Suprapubic skin (tissue), 3 donors: ENCODE data around the gene CD37.

ENCODE experiments used
- CTCF ChIP-seq, 2 donors: fragments of 200-600 bp in 1 of 2; fragments of 450-650 bp in 1 of 2; sonication (generic) in 1 of 2; IDR thresholded peaks; one replicate each; pipeline ENCODE4 v1.5.1; 2016 to 2019; ENCODE audit warnings: antibody characterized with exemption in 2 of 2, mild to moderate bottlenecking in 1 of 2, moderate library complexity in 1 of 2
- POLR2A ChIP-seq, 2 donors: fragments of 450-650 bp; IDR thresholded peaks; one replicate each; pipeline ENCODE4 v1.6.1; 2017; ENCODE audit warnings: antibody characterized with exemption in 2 of 2, mild to moderate bottlenecking in 2 of 2, moderate library complexity in 2 of 2

DNA sequence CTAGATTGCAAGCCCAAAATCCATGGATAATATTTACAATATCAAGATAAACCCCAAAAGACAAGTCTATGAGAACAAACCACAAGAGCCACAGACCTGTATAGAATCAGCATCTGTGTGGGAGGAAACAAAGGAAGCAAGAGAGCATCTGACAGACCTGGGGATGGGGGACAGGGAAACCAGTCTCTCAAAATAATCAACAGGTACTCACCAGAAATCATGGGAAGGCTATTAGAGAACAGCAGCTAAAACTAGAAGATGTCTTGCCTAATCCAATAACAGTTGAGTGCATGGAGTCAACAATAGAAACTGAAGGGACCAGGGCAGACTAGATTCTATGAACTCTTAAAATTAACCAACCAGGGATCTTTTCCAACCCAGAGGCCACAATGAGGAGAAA, 18.9 kb upstream of the CD37 start:
- TF ChIP-seq POLR2A (IDR thresholded peaks at IDR 0.05) (no peak), CTCF (IDR thresholded peaks at IDR 0.05) (no peak)
